Choroid plexus epithelial cell (primary cell): ENCODE measurements around the gene TPI1.
"Not testable (repeated sequence)": the region's sequence is repeated elsewhere in the genome, so short reads cannot be mapped to it uniquely, and the experiment has no call there.

ENCODE experiments used
- DNase-seq: peaks from one replicate; pipeline ENCODE4 v3.0.0-alpha.2; 2010; ENCODE audit warnings: low read depth
- H3K4me3 ChIP-seq: 2 replicates; pipeline ENCODE4 v1.5.1; 2011; ENCODE audit warnings: low read depth, mild to moderate bottlenecking, control low read depth, low read length, moderate library complexity
- TF ChIP-seq, protein P1 (sequence below): conservative IDR thresholded peaks from 2 replicates; pipeline ENCODE4 v1.5.1; 2011; ENCODE audit warnings: low read depth, mild to moderate bottlenecking, control low read depth, inconsistent platforms, low read length, moderate library complexity

The TPI1 gene

DNA sequence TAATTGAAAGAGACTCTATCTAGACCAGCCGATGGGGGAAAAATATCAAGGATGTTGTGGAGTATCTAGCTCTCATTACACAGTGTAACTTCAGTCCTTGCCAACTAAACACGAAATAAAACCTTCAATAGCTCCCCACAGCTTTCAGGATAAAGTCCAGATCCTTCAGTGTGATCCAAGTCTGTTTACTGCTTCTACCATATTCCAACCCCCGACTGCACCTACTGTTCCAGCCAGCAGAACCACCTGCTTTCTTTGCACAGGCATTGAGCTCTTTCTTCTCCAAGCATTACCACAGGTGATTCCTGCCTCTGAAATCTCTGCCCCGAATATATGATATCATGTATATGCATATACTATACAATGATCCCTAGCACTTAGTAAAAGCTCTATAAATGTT lies 35.1 kb downstream of the TPI1 start:
- H3K4me3 ChIP-seq = no peak overlapping the region
- TF ChIP-seq, protein P1, sequence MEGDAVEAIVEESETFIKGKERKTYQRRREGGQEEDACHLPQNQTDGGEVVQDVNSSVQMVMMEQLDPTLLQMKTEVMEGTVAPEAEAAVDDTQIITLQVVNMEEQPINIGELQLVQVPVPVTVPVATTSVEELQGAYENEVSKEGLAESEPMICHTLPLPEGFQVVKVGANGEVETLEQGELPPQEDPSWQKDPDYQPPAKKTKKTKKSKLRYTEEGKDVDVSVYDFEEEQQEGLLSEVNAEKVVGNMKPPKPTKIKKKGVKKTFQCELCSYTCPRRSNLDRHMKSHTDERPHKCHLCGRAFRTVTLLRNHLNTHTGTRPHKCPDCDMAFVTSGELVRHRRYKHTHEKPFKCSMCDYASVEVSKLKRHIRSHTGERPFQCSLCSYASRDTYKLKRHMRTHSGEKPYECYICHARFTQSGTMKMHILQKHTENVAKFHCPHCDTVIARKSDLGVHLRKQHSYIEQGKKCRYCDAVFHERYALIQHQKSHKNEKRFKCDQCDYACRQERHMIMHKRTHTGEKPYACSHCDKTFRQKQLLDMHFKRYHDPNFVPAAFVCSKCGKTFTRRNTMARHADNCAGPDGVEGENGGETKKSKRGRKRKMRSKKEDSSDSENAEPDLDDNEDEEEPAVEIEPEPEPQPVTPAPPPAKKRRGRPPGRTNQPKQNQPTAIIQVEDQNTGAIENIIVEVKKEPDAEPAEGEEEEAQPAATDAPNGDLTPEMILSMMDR = no peak
- no peak for DNase-seq

DNA sequence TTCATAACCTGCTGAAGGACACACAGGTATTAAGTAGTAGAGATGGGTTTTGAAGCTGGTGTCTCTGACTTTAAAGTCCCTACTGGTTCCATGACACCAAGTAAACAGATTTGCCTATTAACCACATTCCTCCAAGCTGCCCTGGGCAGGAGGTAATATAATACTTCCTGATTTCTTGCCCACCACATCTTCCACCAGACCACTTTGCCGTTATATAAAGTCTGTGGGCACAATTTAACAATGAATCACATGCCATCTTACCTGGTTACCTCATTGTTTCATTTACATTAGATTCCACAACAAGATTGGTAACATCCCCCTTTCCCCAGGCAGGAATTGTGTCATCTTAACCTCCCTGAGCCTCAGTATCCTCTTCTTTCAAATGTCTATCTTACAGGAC lies 36.4 kb downstream of the TPI1 start:
- DNase-seq = no peak
- H3K4me3 ChIP-seq = no peak overlapping the region
- TF ChIP-seq, protein P1 = no peak

DNA sequence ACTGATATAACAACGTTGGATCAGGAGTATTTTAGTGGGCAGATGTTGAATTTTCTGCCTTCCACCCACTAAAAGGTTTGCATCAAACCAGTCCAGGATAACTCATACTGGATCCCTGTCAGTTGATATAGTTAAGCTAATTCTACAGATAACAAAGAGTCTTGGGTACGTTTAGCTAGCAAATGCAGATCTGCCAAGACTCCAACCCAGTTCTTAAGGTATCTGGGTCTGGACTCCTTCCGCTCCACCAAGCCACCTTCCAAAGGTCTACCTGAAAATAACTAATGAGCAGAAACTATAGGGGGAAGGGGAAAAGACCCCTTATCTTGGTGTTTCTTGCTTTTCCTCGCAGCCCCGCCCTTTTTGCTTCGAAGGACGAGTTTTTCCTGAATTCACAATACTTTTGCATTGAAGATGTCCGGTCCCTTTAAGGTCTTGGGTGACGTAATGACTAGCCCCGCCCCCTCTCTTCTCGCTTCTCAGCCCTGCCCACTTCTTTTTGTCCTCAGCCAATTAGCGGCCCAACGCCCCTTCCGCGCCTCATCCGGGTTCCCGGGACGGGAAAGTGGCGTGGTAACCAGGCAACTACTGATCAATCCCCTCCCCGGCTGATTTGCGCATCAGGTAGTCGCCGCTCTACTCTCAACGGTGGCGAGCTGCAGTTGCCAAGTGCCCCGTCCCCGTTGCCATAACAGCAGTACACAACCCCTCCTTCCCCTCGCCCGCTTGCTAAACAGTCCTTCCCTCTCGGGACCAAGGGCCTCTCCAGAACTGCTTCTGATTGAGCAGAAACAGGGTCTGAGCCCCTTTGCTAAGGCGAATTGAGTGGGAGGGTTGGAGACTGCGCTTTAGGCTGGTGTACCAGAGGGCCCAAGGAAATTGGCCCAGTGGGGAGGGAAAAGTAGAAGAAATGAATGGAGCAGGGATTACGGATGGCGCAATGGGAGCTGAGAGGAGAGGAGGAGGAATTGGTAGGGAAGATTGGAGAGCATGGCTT lies 37.2 kb downstream of the TPI1 start, which contains the start of gene LRRC23:
TSS of gene LRRC23 (plus strand) at position 543 of the 997 bp plus-strand sequence. CDS start 812 bp downstream, outside the sequence.
- TF ChIP-seq, protein P1 = no peak
- peak within 1 kb of the TSS; percentile 85 for H3K4me3 ChIP-seq
- DNase-seq = peak; percentile 96

DNA sequence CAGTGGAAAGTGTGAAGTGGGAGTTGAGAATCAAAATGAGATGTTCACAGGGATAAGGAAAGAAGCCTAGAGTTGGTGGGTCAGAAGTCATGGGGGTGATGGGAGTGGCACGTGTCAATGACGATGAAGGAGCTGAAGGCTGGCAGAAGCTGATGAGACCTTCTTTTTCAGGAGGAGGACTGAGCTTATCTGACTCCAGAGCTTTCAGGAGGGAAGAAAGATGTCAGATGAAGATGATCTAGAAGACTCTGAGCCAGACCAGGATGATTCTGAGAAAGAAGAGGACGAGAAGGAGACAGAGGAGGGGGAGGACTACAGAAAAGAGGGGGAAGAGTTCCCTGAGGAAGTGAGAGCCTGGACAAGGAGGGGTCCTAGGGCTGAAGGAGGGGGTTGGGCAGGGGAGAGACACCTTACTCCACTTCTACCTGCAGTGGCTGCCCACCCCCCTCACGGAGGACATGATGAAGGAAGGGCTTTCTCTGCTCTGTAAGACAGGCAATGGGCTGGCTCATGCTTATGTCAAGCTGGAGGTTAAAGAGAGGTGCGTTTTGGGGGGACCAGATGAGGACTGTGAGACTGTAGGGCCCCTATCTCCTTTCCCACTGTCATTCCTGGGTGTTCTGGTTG lies 38.2 kb downstream of the TPI1 start:
- DNase-seq = no peak
- H3K4me3 ChIP-seq = peak overlapping the region; percentile 85

DNA sequence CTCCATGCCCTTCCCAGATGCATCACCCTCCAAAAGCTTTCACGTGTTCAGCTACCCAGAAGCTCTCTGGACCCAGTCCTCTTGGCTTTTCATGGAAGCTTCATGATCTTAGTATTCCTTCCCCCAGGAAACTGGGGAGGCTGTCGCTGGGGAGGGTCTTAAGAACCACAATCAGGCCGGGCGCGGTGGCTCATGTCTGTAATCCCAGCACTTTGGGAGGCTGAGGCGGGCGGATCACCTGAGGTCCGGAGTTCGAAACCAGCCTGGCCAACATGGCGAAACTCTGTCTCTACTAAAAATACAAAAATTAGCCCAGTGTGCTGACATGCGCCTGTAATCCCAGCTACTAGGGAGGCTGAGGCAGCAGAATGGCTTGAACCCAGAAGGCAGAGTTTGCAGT lies 40.8 kb downstream of the TPI1 start:
- not testable (repeated sequence) for H3K4me3 ChIP-seq, DNase-seq

More for the DNA sequence above, 38.2 kb downstream of the TPI1 start:
- TF ChIP-seq, protein P1 = no peak

DNA sequence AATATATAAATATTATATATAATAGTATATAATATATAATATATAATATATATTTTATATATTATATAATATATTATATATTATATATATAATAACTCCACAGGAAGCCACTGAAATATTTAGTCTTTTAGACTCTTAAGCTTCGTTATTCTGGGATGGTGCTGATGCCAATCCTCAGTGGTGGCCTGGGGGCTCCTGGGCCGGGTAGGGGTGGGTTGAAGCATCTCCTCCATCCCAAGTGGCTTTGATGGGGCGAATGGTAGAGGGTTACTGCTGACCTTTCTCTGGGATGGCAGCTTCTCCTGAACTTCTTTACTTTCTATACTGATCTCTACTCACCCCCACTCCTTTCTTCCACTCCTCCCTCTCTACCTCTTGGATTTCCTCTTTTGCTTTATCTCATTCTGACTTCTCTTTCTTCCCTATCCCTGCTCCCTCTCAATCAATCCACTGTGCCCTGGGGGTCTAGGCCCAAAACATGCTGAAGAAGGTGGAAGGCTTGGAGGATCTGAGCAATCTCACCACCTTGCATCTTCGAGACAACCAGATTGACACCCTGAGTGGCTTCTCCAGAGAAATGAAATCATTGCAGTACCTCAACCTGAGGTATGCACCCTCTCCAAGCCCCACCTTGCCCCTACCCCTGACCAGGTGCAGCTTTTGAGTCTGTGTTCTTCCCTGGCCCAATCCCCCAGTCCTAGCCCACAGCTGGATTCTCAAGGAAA lies 42.3 kb downstream of the TPI1 start:
- no peak for DNase-seq
- no peak overlapping the region for H3K4me3 ChIP-seq
- TF ChIP-seq, protein P1 = no peak
